GM03348 (cell line): ENCODE data around the gene ANKRD22.

Experiments used
- DNase-seq: peaks from one replicate; pipeline ENCODE4 v3.0.0; 2012; ENCODE audit warnings: low spot score

Gene ANKRD22

DNA sequence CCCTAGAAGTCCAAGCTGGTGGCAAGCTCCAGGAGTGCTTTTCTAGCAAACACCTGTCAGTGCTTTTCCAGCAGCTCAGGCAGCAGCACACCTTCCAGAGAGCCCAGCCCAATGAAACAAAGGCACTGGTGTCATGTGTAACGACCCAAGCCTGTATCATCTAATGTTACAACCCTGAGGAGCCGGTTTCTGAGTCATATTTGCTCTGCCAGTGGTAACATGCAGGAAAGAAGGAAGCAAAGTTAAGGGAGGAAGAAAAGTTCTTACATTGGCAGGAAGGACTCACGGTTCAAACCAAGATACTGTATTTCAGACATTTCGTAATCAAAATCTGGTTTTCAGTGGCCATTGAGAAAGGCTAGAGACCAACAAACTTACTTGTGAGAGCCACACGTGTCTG lies at the start of gene ANKRD22:
Gene ANKRD22, minus strand, starts transcription at position 139 of the 400 bp plus-strand sequence. CDS start 237 bp downstream, outside the sequence.
- DNase-seq, result peak; percentile 24

DNA sequence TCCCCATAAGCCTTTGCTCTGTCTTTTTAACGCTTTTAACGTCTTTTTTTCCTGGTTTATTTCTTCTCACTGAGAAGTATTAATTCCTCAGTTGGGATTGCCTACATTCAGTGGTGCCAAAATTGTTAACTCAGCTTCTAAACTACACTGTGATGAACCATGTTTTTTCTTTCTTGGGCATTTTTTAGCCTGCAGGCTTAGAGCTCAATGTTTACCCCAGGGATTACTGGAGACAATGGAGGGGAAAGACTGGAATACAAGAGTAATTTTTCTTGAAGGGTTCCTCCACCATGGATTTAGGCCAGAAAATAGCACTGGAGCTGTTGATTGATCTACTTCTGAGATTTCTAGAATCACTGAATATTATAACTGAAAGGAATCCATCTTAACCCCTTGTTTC lies 48.2 kb upstream of the ANKRD22 start:
- DNase-seq, result no peak

DNA sequence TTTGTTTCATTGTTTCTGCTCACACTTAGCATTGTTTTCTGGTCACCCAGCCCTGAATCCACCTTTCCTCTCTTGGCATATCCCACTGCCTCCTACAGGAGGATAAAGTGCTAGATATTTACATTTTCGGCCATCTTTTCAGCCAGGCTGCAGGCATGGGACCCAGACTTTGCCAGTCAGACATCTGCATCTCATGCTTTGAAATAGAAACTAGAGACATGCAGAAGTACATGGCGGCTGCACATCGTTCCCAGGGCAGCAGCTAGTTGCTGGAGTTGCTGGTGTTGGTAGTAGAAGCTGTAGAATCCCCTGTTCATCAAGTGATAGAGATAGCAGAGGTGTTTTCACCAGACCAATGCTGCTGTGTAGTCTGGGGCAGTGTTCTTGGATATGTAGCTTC lies 47.1 kb upstream of the ANKRD22 start:
- DNase-seq, result no peak

DNA sequence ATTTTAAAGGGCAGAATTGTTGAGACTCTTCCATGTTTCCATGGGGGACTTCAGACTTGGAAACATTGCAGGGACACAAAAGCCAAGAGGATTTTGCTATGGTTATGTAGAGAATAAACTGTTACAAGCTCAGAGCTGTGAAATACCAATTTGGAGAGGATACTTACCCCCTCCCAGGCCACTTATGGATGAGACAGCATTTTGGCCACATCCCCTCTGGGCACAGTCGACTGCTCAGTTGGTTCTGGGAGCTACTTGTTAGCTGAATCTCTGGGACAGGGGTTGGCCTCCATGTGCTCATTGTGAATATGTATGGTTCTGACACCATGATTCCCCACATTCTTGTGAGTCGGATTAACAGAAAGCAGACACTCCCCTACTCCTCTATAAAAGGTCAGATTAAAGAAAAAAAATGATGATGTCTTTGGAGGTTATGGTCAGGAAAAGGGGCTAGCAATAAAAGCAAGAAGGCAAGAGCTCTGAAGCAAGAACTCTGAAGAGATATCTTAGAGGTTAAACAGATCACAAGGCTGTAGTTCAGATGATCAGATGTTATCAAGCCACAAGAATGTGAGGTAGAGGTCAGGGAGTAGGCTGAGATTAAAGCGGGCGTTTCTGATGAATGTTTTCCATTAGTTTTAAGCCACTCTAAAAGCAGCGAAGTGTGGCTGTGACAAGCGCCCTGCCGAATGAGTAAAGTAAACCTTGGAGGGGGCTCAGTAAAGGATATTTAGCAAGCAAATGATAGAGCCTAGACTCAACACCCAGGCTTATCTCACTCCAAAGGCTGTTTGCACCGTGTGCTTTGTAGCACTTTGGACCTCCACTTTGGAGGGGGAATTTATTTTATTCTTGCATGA lies 45.6 kb upstream of the ANKRD22 start:
- DNase-seq, result no peak

DNA sequence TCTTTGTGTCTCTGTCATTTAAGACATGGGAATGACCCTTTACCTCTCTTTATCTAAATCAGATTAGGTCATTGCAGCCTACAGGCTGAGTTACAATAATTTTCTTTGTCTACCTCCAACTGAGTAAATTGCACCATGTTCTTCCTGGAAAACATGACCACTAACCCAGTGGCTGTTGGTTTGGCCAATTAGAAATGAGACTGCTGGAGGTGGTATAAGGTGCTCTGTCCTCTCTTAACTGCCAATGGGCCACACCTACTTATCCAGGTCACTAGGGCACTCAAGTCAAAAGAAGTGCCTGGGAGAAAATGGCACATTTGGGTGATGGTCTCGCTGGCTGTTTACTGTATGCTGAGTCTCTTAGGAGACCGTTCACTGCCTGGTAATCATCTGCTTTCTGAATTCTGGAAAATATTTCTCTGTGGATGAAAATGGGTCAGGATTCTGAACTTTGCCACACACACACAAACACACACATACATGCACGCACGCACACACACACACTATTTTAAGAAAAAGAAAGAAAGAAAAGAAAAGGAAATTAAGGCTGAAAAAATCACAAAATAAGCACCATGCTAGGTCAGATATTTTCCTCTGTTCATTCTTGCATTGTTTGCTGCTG lies 44.8 kb upstream of the ANKRD22 start:
- DNase-seq, result no peak

DNA sequence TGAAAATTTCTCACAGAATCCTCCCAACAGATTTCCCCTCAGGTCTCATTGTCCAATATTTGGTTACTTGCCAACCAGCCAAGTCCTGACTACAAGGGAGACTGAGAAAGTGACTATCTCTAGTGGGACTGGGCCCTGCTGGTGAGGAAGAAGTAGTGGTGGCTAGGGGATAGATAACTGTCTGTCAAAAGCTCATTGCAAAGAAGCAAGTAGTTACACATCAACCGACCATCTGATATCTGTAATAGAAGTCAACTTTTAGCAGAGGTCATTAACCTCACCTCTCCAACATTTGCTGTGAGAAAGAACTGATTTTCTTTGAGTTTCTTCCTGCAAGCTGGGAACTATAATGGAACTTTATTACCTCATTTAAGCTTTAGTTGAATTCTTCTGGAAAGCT lies 43.6 kb upstream of the ANKRD22 start:
- DNase-seq, result no peak

DNA sequence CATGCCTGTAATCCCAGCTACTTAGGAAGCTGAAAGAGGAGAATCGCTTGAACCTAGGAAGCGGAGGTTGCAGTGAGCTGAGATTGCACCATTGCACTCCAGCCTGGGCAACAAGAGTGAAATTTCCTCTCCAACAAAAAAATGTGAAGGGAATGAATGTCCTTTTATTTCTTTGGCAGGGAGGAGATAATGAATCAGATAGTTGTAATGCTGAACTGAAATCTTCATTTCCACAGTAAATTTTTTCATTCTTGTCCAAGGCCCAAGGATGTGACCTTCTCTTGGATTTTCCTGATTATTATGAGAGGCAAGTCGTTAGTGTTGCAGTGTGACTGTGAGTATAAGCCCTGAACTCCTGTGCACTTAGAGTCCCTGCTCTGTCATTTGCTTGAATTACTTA lies 42.0 kb upstream of the ANKRD22 start:
- peak; percentile 66 for DNase-seq

DNA sequence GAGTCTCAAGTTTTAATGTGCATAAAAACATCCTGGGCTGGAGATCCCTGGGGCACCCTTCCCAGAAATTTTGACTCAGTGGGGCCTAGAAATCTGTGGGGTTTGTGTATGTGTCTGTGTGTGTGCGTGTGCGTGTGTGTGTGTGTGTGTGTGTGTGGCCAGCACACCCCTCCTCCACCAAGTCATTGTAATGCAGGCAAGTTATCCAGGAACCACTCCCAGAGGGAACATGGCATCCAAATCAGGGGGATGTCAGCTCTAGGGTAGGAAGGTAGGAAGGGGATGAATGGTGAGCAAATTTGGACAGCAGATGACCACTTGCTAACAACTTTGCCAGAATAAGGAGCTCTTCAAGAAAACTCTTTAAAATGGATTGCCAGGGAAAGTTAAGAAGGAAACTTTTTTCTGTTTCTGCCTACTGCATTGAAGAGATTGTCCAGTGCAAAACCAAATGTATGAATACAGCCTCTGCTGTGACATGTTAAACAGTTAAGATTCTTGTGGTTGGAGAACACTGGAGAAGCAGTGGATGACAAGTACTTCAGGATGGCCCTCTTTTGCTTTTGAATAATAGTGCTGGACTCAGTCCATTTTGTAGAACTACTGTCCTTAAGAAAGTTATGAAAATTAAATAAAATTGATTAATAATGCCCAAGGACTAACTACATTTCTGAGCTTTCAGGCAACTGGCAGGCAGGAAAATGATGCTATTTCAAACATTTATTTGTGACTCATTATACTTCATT lies 40.8 kb upstream of the ANKRD22 start:
- DNase-seq, result peak; percentile 54

DNA sequence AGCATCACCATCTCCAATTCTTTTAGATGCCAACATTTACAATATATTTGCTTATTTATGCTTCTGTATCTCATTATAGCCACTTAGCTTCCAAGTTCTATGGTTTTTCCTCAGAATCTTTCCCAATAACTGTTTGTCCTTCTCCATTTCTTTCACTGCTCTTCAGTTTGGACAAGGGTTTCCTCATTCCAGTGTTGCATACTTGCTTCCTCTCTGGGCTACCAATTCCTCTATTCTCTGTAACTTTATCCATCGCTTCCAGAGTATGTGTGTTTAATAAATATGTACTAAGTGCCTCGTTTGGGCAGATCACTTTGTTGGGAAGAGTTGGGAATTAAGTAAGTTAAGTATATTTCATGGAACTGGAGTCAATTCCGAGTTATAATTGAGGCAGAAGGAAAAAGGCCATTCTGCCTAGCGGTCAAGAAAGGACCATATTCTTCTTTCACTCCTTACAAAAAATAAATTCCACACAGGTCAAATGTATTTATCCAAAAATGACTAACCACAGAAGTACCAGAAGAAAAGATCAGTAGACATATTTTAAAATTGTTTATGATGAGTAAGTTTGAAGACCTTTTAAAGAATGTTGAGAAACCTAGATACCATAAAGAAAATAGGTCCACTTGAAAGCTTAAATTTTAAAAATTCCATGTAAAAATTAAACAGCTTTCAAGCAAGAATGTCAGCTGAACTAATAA lies 39.2 kb upstream of the ANKRD22 start:
- DNase-seq, result no peak

DNA sequence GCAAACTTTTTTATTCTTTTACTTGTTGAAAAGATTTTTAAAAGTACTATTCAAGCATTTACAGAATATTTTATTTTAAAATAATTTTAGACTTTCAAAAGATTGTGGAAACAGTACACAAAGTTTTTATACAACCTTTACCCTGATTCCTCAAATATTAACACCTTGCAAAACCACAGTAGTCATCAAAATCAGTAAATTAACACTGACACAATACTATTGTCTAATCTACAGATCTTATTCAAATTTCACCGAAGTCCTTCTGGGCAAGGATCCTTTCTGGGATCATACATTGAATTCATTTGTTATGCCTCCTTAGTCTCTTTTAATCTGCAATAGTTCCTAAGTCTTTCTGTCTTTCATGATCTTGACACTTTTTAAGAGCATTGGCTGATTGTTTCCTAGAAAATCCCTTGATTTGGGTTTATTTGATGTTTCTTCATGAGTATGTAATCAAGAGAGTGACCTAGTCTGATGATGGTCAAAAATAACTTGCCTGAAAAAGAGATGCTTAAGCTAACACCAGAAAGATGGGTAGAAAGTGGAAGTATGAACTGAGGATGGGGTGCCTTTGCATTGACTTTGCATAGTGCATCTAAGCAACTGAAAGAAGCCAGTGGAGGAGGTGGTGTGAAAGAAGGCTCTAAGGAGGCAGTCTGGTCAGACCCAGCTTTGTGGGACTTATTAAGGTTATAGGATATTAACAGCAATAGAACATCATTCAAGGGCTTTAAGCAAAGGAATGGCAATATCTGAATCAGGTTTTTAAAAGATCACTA lies 38.1 kb upstream of the ANKRD22 start:
- no peak for DNase-seq

DNA sequence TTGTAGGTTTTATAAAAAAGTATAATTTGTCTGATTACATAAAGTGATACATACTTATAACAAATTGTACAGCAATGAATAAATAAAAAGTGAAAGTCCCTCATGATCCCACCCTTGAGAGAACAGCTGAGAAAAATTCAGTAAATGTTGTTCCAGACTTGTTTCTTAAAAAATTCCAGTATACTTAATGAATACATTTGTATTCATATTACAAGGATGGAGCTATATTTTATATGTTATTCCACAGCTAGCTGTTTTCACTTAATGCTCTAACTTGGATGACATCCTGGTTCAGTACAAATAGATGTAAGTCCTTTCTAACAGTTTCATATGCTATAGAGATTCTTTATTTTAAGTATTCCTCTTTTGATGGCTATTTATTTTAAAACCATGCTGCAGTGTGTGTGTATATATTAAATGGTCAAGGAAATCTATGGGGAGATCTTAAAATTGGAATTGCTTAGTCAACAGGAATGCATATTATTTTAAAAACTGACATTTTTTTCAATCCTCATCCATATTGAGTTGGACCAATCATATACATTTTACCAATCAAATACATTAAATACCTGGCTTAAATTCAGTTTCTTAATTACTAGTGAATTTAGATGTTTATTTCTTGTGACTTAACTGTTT lies 37.3 kb upstream of the ANKRD22 start:
- no peak for DNase-seq

DNA sequence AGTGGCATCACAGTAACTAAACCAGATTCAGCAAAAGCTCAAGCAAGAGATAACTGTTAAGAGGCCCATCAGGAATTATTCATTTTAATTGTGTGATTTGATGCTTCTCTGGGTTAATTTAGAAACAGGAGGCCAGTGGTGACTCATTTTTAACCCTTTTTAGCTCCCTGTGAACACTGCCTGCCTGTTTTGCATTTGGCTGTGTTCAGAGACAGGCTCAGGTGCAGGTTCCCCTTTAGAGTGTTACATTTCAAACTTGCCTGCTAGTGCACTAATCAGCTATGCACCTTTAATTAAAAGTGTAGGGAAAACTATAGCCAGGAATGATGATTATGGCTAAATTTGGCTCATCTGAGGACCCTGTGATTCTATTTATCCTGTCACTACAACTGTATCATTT lies 34.9 kb upstream of the ANKRD22 start:
- no peak for DNase-seq

DNA sequence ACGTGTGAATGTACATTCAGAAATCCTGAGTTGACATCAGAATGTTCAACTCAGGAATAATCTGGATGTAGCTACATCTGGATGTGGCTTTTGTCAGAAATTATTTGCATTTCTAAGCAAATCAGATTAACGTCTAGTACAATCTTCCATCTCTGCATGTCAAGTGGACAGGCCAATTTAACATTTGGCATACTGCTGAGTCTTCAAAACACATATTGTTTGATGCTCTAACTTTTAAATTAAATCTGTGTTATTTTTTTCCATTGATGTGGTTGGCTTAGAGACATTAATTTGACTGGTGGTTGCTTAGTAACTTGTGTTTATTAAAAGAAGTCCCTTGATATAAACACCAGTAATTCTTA lies 31.8 kb upstream of the ANKRD22 start:
- no peak for DNase-seq

DNA sequence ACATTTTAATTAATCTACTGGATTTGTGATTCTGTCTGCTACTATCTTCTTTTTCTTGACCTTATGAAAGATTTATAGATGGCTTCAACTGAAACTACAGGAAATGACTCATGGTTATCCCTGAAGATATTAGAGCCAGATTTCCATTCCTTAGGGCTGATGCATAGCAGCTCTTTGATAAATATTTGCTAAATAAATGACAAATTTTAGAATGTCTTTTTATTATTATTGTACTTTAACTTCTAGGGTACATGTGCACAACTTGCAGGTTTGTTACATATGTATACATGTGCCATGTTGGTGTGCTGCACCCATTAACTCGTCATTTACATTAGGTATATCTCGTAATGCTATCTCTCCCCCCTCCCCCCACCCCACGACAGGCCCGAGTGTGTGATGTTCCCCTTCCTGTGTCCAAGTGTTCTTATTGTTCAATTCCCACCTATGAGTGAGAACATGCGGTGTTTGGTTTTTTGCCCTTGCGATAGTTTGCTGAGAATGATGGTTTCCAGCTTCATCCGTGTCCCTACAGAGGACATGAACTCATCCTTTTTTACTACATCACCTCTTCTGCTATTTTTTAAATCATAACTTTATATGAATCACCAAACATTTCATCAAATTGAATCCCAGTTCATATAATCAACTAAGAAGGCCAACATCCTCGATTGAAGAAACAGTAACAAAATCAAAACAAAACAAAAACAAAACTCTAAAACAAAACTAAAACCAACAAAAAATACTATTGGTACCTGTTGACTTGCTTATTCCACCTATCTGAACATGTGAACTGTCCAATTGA lies 31.2 kb upstream of the ANKRD22 start:
- DNase-seq, result peak; percentile 64

DNA sequence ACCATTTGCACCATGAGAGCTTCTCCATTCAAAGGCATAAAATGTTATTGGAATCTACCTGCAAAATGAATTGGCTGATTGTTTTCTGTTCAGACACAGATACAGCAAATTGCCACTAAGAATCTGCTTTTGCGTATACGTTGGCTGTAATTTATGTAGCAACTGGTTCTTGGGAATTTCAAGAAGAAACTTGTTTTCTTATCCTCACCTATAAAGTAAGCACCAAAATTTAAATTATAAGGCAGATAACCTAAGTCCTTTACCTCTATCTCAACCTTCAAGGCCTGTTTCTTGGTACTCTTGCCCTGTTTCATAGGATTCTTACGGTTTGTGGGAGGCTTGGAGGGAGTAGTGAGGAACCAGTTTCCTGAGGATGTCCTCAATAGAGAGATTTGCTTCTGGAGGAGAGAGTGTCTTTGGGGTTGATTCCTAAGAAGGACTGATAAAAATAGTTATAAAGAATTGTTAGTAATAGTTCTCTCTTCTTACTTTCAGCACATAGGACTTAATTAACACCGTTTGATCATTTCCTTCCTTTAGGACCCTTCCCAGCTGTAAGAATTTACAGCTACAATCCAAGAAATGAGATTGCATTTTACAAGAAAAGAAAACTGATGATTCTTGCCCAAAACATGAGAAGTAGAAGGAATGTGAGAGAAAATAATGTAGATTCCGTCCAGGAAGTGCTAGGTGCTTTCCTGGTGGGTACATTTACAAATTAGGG lies 30.4 kb upstream of the ANKRD22 start:
- no peak for DNase-seq

DNA sequence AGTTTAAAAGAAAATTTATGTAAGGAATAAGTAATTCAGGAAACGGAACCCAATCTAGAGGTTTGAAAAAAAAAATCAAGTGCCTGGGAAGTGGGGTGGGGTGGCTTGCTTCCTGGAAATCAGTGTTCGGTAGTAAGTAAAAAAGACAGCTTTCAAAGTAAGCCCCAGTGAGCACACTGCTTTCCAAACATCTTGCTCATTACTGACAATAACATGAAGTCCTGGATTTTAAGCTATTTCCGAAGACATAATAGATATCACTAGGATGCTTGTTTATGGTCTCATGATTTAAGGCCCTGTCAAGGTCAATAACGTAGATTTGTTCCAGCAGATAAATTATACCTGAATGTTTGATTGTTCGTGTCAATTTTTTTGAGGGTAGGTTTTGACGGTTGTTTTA lies 29.7 kb upstream of the ANKRD22 start:
- DNase-seq, result no peak

DNA sequence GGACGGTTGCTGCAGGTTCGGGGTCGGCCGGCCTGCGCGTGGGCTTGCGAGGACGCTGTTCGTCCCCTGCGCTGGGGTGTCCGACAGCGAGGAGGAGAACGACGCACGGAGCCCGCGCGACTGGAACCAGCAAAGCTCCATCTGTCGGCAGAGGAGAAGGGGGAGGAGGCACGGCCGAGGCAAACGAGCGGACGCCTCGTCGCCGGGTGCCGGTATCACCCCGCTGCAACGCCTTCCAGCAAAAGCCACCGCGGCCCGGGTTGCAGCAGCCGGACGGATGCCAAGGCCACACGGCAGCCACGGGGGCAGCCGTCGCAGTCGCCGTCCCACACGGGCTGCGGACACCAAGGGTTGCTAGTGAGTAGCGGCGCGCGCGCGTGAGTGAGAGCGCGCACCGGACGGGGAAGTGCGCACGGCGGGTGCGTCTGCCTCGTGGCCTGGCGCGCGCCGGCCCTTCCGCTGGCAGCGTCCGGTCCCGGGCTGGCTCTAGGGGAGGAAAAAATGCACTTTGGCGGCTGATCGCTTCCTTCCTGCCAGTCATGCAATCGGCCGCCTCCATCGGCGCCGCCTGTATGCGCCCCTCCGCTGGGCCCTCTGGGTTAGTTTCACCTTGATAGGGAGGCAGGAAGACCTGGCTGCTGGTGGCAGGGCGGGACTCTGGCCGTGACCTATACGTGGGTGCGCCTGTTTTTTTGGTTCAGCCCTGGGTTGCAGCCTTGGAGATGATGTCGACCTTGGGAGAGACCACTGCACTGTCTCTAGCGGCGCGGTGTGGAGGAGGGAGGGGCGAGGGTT lies 28.8 kb upstream of the ANKRD22 start:
- peak; percentile 91 for DNase-seq

DNA sequence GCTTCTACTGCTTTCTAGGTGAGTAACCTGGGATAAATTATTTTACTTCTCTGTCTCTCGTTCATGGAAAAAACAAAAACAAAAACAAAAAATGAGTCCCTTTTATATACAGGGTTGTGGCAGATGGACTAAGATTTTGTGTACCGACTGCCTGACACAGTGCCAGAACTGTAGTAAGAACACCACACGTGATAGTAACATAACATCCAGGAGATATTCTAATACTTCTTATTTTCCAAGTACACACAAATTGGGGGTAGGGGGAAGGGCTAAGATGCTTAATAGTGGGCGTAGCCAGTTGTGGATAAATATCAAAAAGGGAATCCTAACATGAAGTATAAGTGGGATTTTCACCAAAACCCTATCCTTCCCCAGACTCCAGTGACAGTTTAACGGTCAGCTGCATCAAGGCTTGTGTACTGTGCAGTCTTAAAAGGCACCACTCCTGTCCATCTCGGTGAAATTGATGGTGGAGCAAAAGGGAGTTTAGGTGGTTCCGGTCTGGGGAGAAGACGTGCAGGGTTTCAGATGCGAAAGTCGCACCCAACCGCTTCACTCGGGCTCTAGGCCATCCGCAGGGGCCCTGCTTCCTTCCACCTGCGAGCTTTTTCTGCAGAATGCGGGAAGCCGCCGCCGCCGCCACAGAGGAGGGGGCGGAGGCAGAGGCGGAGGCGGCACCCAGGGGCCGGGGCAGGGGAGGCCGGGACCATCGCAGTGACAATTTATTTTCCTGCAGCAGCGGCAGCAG lies 28.1 kb upstream of the ANKRD22 start, which contains the start of gene STAMBPL1:
Gene STAMBPL1, plus strand, starts transcription at position 712 of the 748 bp plus-strand sequence. CDS start 21,464 bp downstream, outside the sequence.
- DNase-seq, result no peak
